ENCODE results near the gene POU2F3. TPM values are rescaled to one million over a fixed set of nuclear protein-coding genes. Genes with fewer than 3 reads are reported as not detected.
A peak's percentile ranks its signal among the peaks of the same experiment; 100 is the strongest.

Gene POU2F3
- total RNA-seq, 1 donor from 2014 or later, result not detected

DNA sequence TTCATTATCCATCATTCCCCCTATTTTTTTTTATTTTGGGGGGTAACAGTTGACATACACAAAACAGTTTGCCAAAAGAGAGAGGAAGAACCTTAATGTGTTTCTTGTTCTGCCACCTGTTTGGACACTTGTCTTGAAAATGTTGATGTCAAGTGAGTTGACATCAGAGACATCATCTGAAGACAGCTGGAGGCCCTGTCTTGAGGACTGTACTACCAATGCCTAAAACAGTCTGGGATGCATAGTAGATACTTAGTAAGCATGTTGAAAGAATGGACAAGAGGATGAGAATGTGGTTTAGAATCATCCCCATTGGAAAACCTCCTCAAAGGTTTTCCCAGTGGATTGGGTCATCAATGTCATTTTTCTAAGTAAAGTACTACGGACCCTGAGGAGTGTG is 93.9 kb downstream of the POU2F3 start:
- peaks cover 3% of the 10 kb centered on the region for H3K36me3 Mint-ChIP-seq (ENCODE audit: low read depth)
- no peaks in the 10 kb centered on the region for H3K27me3 Mint-ChIP-seq (ENCODE audit: low read depth)
- DNase-seq (ENCODE audit: low spot score), result no peak
- no peaks in the 10 kb centered on the region for H3K9me3 Mint-ChIP-seq (ENCODE audit: low read depth)
- TF ChIP-seq, protein P1, sequence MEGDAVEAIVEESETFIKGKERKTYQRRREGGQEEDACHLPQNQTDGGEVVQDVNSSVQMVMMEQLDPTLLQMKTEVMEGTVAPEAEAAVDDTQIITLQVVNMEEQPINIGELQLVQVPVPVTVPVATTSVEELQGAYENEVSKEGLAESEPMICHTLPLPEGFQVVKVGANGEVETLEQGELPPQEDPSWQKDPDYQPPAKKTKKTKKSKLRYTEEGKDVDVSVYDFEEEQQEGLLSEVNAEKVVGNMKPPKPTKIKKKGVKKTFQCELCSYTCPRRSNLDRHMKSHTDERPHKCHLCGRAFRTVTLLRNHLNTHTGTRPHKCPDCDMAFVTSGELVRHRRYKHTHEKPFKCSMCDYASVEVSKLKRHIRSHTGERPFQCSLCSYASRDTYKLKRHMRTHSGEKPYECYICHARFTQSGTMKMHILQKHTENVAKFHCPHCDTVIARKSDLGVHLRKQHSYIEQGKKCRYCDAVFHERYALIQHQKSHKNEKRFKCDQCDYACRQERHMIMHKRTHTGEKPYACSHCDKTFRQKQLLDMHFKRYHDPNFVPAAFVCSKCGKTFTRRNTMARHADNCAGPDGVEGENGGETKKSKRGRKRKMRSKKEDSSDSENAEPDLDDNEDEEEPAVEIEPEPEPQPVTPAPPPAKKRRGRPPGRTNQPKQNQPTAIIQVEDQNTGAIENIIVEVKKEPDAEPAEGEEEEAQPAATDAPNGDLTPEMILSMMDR (IDR thresholded peaks at IDR 0.05), result no peak
- no peak overlapping the region for H3K27ac Mint-ChIP-seq (ENCODE audit: unreplicated experiment)
- H3K4me3 Mint-ChIP-seq (ENCODE audit: unreplicated experiment), result no peak overlapping the region
- H3K4me1 Mint-ChIP-seq (ENCODE audit: low read depth), result peaks cover 65% of the 10 kb centered on the region

DNA sequence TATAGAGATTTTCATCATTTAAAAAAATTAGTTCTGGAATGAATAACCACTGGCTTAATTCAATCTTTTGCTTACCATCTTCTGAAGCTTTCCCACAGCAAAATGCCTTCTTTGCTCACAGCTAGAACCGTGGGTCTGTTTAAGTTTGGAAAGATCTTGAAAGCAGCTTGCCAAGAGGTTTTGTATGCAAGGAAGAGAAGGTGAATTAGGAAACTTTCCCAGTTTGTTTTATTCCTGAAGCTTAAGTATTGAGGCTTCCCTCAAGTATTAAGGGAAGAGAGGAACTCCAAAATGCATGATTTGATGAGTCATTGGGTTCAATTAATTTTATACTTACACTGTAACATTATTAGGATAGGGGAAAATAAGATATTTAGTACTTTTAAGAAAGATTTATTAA is 94.4 kb downstream of the POU2F3 start:
- Mint-ChIP-seq H3K4me3 (ENCODE audit: unreplicated experiment) (no peak overlapping the region), H3K4me1 (ENCODE audit: low read depth) (peaks cover 66% of the 10 kb centered on the region), H3K27me3 (ENCODE audit: low read depth) (no peaks in the 10 kb centered on the region), H3K9me3 (ENCODE audit: low read depth) (no peaks in the 10 kb centered on the region), H3K36me3 (ENCODE audit: low read depth) (peaks cover 3% of the 10 kb centered on the region), H3K27ac (ENCODE audit: unreplicated experiment) (peak overlapping the region; percentile 36)
- TF ChIP-seq, protein P1 (IDR thresholded peaks at IDR 0.05), result no peak
- DNase-seq (ENCODE audit: low spot score), result no peak

DNA sequence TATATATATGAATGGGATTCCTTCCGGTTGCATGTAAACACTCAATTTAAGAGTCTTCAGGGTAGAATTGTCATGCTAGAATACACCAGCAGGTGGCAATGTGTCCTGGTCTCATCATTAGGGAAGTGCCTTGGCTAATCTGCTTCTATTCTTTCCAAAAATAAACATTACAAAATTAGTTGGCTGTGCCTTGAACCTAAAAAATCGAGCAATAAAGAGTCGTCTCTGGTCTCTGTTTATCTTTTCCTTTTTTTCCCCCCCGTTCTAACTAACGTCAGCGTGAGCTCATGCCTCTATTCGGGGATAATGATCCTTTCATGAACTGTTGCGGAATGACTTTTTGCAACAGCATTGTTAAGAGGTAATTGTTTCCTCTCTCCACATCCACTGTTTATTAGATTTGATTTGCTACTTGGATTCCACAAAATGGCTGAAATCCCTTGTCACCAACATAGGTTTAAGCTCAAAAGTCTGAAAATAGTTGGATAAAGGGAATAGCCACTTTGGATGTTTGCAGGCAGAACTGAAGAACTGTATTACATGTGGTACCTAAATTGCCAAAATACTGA is 95.0 kb downstream of the POU2F3 start:
- peaks cover 3% of the 10 kb centered on the region for H3K36me3 Mint-ChIP-seq (ENCODE audit: low read depth)
- peak overlapping the region; percentile 87 for H3K27ac Mint-ChIP-seq (ENCODE audit: unreplicated experiment)
- no peaks in the 10 kb centered on the region for H3K27me3 Mint-ChIP-seq (ENCODE audit: low read depth)
- H3K4me3 Mint-ChIP-seq (ENCODE audit: unreplicated experiment), result peak overlapping the region; percentile 63
- TF ChIP-seq, protein P1 (IDR thresholded peaks at IDR 0.05), result peak; percentile 85
- no peak for DNase-seq (ENCODE audit: low spot score)
- H3K4me1 Mint-ChIP-seq (ENCODE audit: low read depth), result peaks cover 66% of the 10 kb centered on the region
- H3K9me3 Mint-ChIP-seq (ENCODE audit: low read depth), result no peaks in the 10 kb centered on the region

DNA sequence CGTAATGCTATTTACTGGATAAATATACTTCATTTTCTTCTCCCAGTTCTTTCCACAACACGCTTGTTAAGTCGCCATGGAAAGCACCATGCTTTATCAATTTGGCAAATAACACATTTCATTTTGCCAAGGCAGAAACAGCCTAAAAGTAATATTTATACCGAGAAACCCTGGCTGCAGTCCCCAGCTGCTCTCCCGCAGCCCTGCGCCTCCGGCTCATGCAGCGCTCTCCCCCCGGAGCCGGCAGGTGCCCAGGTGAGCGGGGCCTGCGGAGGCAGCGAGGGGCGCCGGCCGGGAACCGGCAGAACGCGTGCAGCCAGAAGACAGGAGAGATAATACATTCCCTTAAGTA is 95.6 kb downstream of the POU2F3 start:
- no peak for DNase-seq (ENCODE audit: low spot score)
- Mint-ChIP-seq H3K4me1 (ENCODE audit: low read depth) (peaks cover 66% of the 10 kb centered on the region), H3K4me3 (ENCODE audit: unreplicated experiment) (peak overlapping the region; percentile 63), H3K27me3 (ENCODE audit: low read depth) (no peaks in the 10 kb centered on the region), H3K9me3 (ENCODE audit: low read depth) (no peaks in the 10 kb centered on the region), H3K27ac (ENCODE audit: unreplicated experiment) (peak overlapping the region; percentile 87), H3K36me3 (ENCODE audit: low read depth) (no peaks in the 10 kb centered on the region)
- TF ChIP-seq, protein P1 (IDR thresholded peaks at IDR 0.05), result no peak

DNA sequence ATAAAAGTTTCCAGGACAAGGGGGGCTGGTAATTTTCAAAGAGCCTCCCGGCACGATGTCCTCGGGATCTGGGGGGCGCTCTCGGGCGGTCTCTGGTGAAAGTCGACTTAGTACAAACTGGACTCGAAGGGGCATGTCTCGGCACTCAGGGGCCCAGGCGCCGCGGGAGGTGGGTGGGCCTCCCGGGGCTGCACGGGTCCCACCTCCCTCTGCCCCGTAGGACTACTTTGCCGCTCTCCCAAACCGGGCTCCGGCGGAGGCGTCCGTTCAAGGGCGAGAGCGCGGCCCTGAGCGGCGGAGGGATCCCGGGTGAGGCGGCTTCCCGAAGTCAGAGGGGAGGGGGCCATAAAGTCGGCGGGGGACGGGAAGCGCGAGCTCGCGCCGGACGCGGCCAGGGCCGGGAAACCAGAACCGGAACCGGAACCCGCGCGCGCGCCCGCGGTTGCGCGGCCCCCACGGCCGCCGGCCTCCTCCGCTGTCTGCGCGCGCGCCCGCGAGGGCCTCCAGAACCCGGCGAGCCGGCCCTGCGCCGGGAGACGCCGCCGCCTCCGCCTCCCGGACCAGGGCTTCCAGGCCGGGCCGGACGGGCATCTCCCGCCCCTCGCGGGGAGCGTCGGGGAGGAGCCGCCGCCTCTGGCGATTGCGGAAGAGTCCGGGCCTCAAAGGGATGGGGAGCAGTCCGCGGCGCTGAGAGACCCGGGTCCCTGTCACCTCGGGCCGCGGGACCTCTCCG is 96.1 kb downstream of the POU2F3 start, which contains the start of gene ARHGEF12:
Gene ARHGEF12, plus strand, starts transcription at position 506 of the 733 bp plus-strand sequence. CDS start 831 bp downstream, outside the sequence.
- H3K4me1 Mint-ChIP-seq (ENCODE audit: low read depth), result peaks cover 65% of the 10 kb centered on the region
- TF ChIP-seq, protein P1 (IDR thresholded peaks at IDR 0.05), result peak; percentile 77
- no peaks in the 10 kb centered on the region for H3K9me3 Mint-ChIP-seq (ENCODE audit: low read depth)
- no peaks in the 10 kb centered on the region for H3K36me3 Mint-ChIP-seq (ENCODE audit: low read depth)
- H3K4me3 Mint-ChIP-seq (ENCODE audit: unreplicated experiment), result peak within 1 kb of the TSS; percentile 99
- H3K27me3 Mint-ChIP-seq (ENCODE audit: low read depth), result no peaks in the 10 kb centered on the region
- peak within 1 kb of the TSS; percentile 96 for H3K27ac Mint-ChIP-seq (ENCODE audit: unreplicated experiment)
- peak; percentile 98 for DNase-seq (ENCODE audit: low spot score)
